GM13976 (cell line): ENCODE results near the gene SEPHS2.

Experiments used
- DNase-seq: peaks from one replicate; pipeline ENCODE4 v3.0.0; 2012; ENCODE audit warnings: low spot score
- in situ Hi-C: fragments of 300-500 bp; cut with MboI; formaldehyde crosslinking; loops from one replicate; pipeline ENCODE4 v1.12.0; 2022; ENCODE audit warnings: low sequenced_read_pairs, mixed read lengths, inconsistent platforms; ENCODE audit not compliant: unreplicated experiment
- TF ChIP-seq, protein P1 (sequence below): IDR thresholded peaks from 2 replicates; pipeline ENCODE4 v1.5.1; 2012; ENCODE audit warnings: borderline replicate concordance, mild to moderate bottlenecking; ENCODE audit not compliant: insufficient read depth; ENCODE audit errors: extremely low read depth, missing control alignments, control extremely low read depth

SEPHS2 gene

DNA sequence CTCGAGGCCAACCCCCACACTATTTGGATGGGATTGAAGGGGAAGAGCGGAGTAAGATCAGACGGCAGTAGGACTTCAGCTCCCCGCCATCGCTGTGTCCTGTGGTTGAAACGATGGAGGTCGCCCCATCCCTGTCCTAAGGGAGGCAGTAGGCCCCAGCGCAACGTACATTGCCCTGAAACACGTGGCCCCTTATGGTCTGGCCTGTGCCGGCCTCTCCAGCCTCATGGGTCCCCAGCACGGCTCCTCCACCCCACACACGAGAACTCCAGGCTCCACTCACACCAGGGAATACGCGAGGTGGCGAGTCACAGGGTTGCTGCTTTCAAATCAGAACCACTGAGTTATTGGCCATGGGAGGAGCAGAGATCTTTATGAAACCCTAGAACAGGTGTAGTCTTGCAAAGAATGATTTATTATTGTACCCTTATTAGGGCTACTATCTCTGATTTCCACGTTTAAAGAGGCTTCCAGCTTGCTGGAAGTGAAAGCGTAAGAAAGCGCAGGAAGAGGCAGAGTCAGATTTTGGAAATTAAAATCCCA is 15.2 kb downstream of the SEPHS2 start:
- TF ChIP-seq, protein P1, sequence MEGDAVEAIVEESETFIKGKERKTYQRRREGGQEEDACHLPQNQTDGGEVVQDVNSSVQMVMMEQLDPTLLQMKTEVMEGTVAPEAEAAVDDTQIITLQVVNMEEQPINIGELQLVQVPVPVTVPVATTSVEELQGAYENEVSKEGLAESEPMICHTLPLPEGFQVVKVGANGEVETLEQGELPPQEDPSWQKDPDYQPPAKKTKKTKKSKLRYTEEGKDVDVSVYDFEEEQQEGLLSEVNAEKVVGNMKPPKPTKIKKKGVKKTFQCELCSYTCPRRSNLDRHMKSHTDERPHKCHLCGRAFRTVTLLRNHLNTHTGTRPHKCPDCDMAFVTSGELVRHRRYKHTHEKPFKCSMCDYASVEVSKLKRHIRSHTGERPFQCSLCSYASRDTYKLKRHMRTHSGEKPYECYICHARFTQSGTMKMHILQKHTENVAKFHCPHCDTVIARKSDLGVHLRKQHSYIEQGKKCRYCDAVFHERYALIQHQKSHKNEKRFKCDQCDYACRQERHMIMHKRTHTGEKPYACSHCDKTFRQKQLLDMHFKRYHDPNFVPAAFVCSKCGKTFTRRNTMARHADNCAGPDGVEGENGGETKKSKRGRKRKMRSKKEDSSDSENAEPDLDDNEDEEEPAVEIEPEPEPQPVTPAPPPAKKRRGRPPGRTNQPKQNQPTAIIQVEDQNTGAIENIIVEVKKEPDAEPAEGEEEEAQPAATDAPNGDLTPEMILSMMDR: no peak
- DNase-seq: no peak
- in situ Hi-C loops: loop anchor here (10.0 to 25.0 kb wide), 2 partner anchors 94 to 182 kb away; partner anchors contain the start of genes ZNF689 and ZNF768

DNA sequence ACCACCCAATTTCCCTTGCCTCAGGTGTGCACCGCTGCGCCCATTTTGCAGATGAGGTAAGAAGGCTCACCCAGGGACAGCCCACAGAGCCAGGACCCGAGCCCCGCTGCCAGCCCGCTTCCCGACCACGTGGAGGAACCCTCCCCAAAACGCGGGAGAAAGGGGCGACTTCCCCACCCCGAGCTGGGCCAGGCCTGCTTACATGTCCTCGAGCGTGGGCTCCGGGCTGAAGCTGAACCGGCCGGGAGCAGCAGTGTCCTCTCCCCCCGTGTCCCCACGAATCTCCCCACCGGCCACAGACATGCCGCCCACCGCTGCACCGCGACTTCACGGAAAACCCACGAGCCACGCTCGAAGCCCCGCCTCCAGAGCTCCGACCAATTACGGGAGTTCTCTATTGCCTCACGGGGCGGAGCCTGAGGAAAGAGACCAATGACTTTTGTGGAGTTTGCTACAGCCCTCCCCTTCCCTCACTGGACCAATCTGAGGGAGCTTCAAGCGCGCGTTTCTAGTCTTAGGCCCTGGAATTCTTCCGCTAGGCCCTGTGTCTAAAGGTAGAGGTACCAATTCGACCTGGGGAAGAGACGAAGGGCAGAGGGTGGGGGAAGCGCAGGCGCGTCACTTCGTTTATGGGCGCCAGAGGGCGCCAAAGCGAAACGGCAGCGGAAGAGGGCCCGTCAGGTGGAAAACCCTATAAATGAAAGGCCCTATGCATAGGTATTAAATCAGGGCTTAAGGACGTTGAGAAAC is 15.8 kb downstream of the SEPHS2 start, which contains the start of gene DCTPP1:
Gene DCTPP1, minus strand, starts transcription at position 353 of the 750 bp plus-strand sequence. Its CDS starts 50 bp downstream, at position 303.
- in situ Hi-C loops: loop anchor here (10.0 to 25.0 kb wide), 2 partner anchors 95 to 182 kb away; partner anchors contain the start of genes ZNF689 and ZNF768
- TF ChIP-seq, protein P1: peak; percentile 77
- DNase-seq: peak; percentile 95

DNA sequence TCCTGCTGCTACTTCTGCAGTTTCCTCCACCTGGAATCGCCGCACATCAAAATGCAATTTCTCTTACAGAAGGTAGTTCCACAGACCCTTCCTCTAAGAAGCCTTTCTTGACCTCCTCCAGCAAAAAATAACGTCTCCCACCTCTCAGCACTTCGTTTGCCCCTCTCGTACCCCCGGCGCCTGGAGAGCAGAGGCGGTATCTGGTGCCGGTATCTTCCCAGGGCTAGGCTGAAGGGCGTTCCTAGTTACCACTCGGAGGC is 16.3 kb downstream of the SEPHS2 start:
- DNase-seq: peak; percentile 45
- in situ Hi-C loops: loop anchor here (25.0 kb wide), 1 partner anchor 183 kb away; the partner anchor contains the start of gene ZNF689
- TF ChIP-seq, protein P1: no peak

DNA sequence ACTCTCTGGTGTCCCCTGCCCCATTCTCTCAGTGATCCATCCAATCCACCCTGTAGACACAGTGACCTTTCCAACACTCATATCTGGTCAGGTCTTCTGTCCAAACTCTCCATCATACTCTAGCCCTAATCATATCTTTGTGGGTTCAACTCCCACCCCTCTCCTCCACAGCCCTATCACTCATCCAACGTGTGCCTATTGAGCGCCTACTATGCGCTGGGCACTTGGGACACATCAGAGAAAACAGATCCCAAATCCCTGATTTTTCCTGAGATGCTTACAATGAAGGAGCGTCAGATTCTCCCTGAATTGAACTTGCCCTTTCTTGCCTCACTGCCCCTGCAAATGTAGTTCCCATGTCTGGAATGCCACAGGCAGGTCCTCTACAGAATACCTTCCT is 17.6 kb downstream of the SEPHS2 start:
- no peak for DNase-seq
- in situ Hi-C loops: loop anchor here (25.0 kb wide), 1 partner anchor 184 kb away; the partner anchor contains the start of gene ZNF689
- TF ChIP-seq, protein P1: no peak

DNA sequence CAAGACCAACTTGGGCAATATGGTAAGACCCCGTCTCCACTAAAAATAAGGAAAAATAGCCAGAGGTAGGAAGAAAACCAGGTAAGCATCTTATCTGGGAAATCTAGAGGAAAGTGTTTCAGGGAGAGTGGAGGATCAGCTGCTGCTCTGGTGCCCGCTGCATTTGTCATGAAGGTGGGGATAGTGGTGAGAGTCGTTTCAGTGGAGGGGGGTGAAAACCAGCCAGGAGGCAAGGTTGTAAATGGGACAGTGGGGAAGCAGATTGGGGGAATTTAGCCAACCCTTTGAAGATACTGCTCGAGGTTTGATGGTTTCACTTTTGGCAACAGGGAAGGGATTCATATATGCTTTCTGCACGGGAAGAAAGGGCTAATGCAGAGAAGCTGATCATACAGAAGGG is 24.7 kb downstream of the SEPHS2 start:
- DNase-seq: no peak
- in situ Hi-C loops: loop anchor here (25.0 kb wide), 2 partner anchors 234 to 309 kb away; partner anchors contain the start of genes BOLA2B, CORO1A, GDPD3 and MAPK3
- TF ChIP-seq, protein P1: no peak

DNA sequence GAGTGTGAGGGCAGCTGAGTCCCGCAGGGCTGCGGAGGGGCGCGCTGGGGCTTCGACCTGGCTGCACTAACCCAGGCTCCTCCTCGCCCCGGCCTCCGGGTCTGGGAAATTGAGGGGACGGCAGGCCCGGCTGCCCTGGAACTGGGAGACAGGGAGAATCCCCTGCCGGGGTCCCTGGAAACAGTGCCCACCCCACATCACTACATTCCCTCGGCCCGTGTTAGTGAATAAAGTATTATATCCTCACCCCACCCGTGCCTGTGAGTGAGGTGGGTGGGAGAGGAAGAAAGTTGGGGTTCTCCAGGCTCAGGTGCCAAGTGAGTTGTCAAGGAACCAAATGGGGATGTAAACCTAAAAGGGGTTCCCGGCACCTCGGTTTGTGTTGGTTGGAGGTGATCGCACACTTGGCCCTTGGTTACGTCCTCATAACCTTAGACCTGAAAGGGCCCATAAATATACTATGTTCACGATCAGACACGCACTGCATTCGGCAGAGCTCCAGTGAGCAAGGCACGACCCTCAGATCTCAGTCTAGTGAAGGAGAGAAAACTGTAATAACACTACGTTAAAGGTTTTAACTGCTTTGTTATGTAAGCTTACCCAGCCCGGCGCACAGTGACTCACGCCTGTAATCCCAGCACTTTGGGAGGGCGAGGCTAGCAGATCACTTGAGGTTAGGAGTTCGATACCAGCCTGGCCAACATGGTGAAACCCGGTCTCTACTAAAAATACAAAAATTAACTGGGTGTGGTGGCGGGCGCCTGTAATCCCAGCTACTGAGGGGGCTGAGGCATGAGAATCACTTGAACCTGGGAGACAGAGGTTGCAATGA is 27.1 kb downstream of the SEPHS2 start:
- TF ChIP-seq, protein P1: no peak
- in situ Hi-C loops: loop anchor here (25.0 kb wide), 2 partner anchors 231 to 306 kb away; partner anchors contain the start of genes BOLA2B, CORO1A, GDPD3 and MAPK3
- DNase-seq: no peak
